B cell (primary cell): ENCODE data around the gene DIPK2A.

Experiments used
- EZH2 ChIP-seq: IDR thresholded peaks from 2 replicates; pipeline ENCODE4 v1.6.1; 2012; ENCODE audit warnings: borderline replicate concordance, low read depth, mild to moderate bottlenecking, moderate library complexity, low read length; ENCODE audit not compliant: insufficient read depth, poor library complexity, severe bottlenecking
- TF ChIP-seq, protein P1 (sequence below): fragments of 200-600 bp; IDR thresholded peaks from one replicate; pipeline ENCODE4 v1.8.0; 2022; ENCODE audit warnings: antibody characterized with exemption, mild to moderate bottlenecking

GRCh38 chr3:143978263-143978631 is 6.6 kb downstream of the DIPK2A start:
- TF ChIP-seq, protein P1, sequence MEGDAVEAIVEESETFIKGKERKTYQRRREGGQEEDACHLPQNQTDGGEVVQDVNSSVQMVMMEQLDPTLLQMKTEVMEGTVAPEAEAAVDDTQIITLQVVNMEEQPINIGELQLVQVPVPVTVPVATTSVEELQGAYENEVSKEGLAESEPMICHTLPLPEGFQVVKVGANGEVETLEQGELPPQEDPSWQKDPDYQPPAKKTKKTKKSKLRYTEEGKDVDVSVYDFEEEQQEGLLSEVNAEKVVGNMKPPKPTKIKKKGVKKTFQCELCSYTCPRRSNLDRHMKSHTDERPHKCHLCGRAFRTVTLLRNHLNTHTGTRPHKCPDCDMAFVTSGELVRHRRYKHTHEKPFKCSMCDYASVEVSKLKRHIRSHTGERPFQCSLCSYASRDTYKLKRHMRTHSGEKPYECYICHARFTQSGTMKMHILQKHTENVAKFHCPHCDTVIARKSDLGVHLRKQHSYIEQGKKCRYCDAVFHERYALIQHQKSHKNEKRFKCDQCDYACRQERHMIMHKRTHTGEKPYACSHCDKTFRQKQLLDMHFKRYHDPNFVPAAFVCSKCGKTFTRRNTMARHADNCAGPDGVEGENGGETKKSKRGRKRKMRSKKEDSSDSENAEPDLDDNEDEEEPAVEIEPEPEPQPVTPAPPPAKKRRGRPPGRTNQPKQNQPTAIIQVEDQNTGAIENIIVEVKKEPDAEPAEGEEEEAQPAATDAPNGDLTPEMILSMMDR = no peak
- TF ChIP-seq EZH2 = no peak
